HepG2 (cell line): ENCODE data around the gene PLEKHB2. TPM values are rescaled to one million over a fixed set of nuclear protein-coding genes. Genes with fewer than 3 reads are reported as not detected.
A peak's percentile ranks its signal among the peaks of the same experiment; 100 is the strongest.

Experiments
- FOXP4 ChIP-seq: sonication (generic); formaldehyde crosslinking; IDR thresholded peaks from 2 replicates; pipeline ENCODE4 v1.4.0; 2020; ENCODE audit warnings: missing genetic modification reagents
- GATAD2A ChIP-seq: IDR thresholded peaks from 2 replicates; pipeline ENCODE4 v1.6.1; 2016
- HDAC2 ChIP-seq: sonication (generic); formaldehyde crosslinking; IDR thresholded peaks from 2 replicates; pipeline ENCODE4 v1.4.0; 2020; ENCODE audit warnings: missing genetic modification reagents
- MLLT10 ChIP-seq: sonication (generic); formaldehyde crosslinking; IDR thresholded peaks from 2 replicates; pipeline ENCODE4 v1.4.0; 2020; ENCODE audit warnings: missing genetic modification reagents
- PHF21A ChIP-seq: sonication (generic); formaldehyde crosslinking; IDR thresholded peaks from 2 replicates; pipeline ENCODE4 v1.5.0; 2020; ENCODE audit warnings: mild to moderate bottlenecking, missing genetic modification reagents
- RELA ChIP-seq: sonication (generic); formaldehyde crosslinking; IDR thresholded peaks from 2 replicates; pipeline ENCODE4 v1.4.0; 2020; ENCODE audit warnings: missing genetic modification reagents
- ZNF407 ChIP-seq: sonication (generic); formaldehyde crosslinking; IDR thresholded peaks from one replicate; pipeline ENCODE4 v1.5.1; 2020; ENCODE audit warnings: mild to moderate bottlenecking, missing genetic modification reagents; ENCODE audit errors: not compliant biosample characterization
- polyA plus RNA-seq, 8 experiments: library from polyadenylated mRNA; depleted of rRNA in 3 of 8; stranded (reverse) in 7 of 8; unstranded in 1 of 8; fragments of >200 nt; fragmentation: Illumina TruSeq in 4 of 8; extraction: Trizol in 4 of 8; gene quantifications; 2 replicates each; pipeline versions ENCODE4 v1.2.1 to v1.2.3, GENCODE V29; 2011 to 2016; ENCODE audit warnings: low read depth in 4 of 8, missing spikeins in 1 of 8, mixed read lengths in 1 of 8; ENCODE audit not compliant: insufficient read depth in 1 of 8
- total RNA-seq, 5 experiments: library from RNA; depleted of rRNA; stranded (reverse); fragments of >200 nt; fragmentation: Illumina TruSeq; extraction: Trizol; gene quantifications; 2 replicates each; pipeline ENCODE4 v1.2.3, GENCODE V29; 2016; ENCODE audit warnings: low read depth in 1 of 5
- TF ChIP-seq, protein P1 (sequence below): sonication (generic); formaldehyde crosslinking; IDR thresholded peaks from 2 replicates; pipeline ENCODE4 v1.4.0; 2020; ENCODE audit warnings: missing genetic modification reagents, mild to moderate bottlenecking, borderline replicate concordance

The PLEKHB2 gene
- total and polyA plus RNA-seq, 2 of the 13 experiments (the other 11 are each of a cell fraction or from before 2014, with no cell fraction given) = 73.0 to 78.9 TPM

DNA sequence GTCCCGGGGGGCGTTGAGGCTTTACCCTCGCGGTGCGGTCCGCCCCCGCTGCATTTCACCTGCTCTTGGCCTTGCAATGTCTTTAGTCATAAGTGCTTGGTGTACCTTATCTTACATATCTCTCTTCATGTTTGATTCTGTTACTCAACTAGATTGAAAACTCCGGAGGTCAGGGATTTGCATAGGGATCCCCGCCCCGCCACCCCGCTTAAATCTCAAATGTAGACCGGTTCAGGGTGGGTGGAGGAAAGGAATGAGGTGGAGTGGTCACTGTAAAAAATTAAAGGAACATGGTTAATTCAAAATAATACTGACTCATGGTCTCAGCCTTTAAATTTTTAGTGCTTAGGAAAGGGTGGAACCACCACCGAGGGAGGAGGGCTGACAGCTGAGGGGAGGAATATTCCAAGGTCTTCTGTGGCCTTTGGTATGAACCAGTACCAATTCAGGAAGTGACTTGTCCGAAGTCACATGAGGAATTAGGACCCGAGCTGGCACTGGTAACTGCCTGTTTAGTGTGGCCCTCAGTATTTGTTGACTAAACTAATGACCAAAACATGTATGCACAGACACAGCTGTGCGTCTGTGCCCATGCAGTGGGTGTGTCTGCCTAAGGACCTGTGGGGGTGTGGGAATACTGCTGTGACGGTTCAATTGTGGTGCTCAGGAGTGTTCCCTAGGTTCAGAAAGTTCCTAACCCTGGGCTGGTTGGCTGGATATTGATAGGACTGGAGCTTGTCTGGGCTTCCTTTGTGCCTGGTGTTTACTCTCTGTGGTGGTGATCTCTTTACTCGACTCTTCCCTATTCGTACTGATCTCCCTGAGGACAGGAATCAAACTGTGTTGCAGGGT, 1.0 kb downstream of the PLEKHB2 start (continued):
- no peak for TF ChIP-seq ZNF407 (CRISPR knock-in tag)
- peak; percentile 71 for TF ChIP-seq PHF21A (CRISPR knock-in tag)
- peak; percentile 78; the same call in 1 of the 2 replicates for TF ChIP-seq HDAC2 (CRISPR knock-in tag)
- peak; percentile 56; the same call in 1 of the 2 replicates for TF ChIP-seq FOXP4 (CRISPR knock-in tag)
- peak; percentile 62; the same call in 1 of the 2 replicates for TF ChIP-seq GATAD2A (CRISPR knock-in tag)
- TF ChIP-seq, protein P1, sequence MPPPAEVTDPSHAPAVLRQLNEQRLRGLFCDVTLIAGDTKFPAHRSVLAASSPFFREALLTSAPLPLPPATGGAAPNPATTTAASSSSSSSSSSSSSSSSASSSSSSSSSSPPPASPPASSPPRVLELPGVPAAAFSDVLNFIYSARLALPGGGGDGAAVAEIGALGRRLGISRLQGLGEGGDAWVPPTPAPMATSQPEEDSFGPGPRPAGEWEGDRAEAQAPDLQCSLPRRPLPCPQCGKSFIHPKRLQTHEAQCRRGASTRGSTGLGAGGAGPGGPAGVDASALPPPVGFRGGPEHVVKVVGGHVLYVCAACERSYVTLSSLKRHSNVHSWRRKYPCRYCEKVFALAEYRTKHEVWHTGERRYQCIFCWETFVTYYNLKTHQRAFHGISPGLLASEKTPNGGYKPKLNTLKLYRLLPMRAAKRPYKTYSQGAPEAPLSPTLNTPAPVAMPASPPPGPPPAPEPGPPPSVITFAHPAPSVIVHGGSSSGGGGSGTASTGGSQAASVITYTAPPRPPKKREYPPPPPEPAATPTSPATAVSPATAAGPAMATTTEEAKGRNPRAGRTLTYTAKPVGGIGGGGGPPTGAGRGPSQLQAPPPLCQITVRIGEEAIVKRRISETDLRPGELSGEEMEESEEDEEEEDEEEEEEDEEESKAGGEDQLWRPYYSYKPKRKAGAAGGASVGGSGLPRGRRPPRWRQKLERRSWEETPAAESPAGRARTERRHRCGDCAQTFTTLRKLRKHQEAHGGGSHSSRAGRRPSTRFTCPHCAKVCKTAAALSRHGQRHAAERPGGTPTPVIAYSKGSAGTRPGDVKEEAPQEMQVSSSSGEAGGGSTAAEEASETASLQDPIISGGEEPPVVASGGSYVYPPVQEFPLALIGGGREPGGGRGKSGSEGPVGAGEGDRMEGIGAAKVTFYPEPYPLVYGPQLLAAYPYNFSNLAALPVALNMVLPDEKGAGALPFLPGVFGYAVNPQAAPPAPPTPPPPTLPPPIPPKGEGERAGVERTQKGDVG = 0 out of 2 replicates have a peak, but pooled peaks have one; percentile 33
- TF ChIP-seq RELA (CRISPR knock-in tag) = no peak
- TF ChIP-seq MLLT10 (CRISPR knock-in tag) = no peak
